Measurements from ENCODE around the gene ASMTL. TPM values are rescaled to one million over a fixed set of nuclear protein-coding genes. Genes with fewer than 3 reads are reported as not detected.
"Not testable (repeated sequence)": the region's sequence is repeated elsewhere in the genome, so short reads cannot be mapped to it uniquely, and the experiment has no call there.

The ASMTL gene
- polyA plus RNA-seq, 4 donors, result 35.1 to 51.5 (median 41.8) TPM

GRCh38 chrX:1442016-1442665 is 10.6 kb downstream of the ASMTL start:
- DNase-seq (ENCODE audit: low read depth in 4 of 4, low spot score in 3 of 4), result no peak

GRCh38 chrX:1440506-1440905 is 12.2 kb downstream of the ASMTL start:
- no peak for DNase-seq (ENCODE audit: low read depth in 4 of 4, low spot score in 3 of 4)

- DNase-seq (ENCODE audit: low read depth in 4 of 4, low spot score in 3 of 4), result no peak
Observed at GRCh38 chrX:1435241-1435895, 17.3 kb downstream of the ASMTL start.

GRCh38 chrX:1434871-1435240 is 17.9 kb downstream of the ASMTL start:
- no peak for DNase-seq (ENCODE audit: low read depth in 4 of 4, low spot score in 3 of 4)

- DNase-seq (ENCODE audit: low read depth in 4 of 4, low spot score in 3 of 4), result no peak
Observed at GRCh38 chrX:1433646-1434357, 18.9 kb downstream of the ASMTL start.

GRCh38 chrX:1430451-1430850 is 22.3 kb downstream of the ASMTL start:
- no peak for DNase-seq (ENCODE audit: low read depth in 4 of 4, low spot score in 3 of 4)

- no peak for DNase-seq (ENCODE audit: low read depth in 4 of 4, low spot score in 3 of 4)
Observed at GRCh38 chrX:1427756-1428155, 25.0 kb downstream of the ASMTL start.

- not testable (repeated sequence) for DNase-seq (ENCODE audit: low read depth in 4 of 4, low spot score in 3 of 4)
Observed at GRCh38 chrX:1426321-1426720, 26.4 kb downstream of the ASMTL start.

GRCh38 chrX:1425381-1425780 is 27.3 kb downstream of the ASMTL start:
- DNase-seq (ENCODE audit: low read depth in 4 of 4, low spot score in 3 of 4), result no peak

- DNase-seq (ENCODE audit: low read depth in 4 of 4, low spot score in 3 of 4), result no peak
Observed at GRCh38 chrX:1424147-1424851, 28.4 kb downstream of the ASMTL start.

GRCh38 chrX:1423215-1423614 is 29.5 kb downstream of the ASMTL start:
- DNase-seq (ENCODE audit: low read depth in 4 of 4, low spot score in 3 of 4), result no peak

GRCh38 chrX:1422135-1422465 is 30.6 kb downstream of the ASMTL start:
- DNase-seq (ENCODE audit: low read depth in 4 of 4, low spot score in 3 of 4), result no peak

- DNase-seq (ENCODE audit: low read depth in 4 of 4, low spot score in 3 of 4), result no peak
Observed at GRCh38 chrX:1421433-1422134, 31.1 kb downstream of the ASMTL start.

- no peak for DNase-seq (ENCODE audit: low read depth in 4 of 4, low spot score in 3 of 4)
Observed at GRCh38 chrX:1420371-1420770, 32.3 kb downstream of the ASMTL start.

- DNase-seq (ENCODE audit: low read depth in 4 of 4, low spot score in 3 of 4), result no peak
Observed at GRCh38 chrX:1419545-1420355, 33.0 kb downstream of the ASMTL start.

GRCh38 chrX:1418901-1419544 is 33.7 kb downstream of the ASMTL start:
- DNase-seq (ENCODE audit: low read depth in 4 of 4, low spot score in 3 of 4), result no peak

GRCh38 chrX:1417921-1418771 is 34.6 kb downstream of the ASMTL start:
- no peak for DNase-seq (ENCODE audit: low read depth in 4 of 4, low spot score in 3 of 4)

- DNase-seq (ENCODE audit: low read depth in 4 of 4, low spot score in 3 of 4), result no peak
Observed at GRCh38 chrX:1416965-1417760, 35.5 kb downstream of the ASMTL start.
